MCF 10A (cell line): ENCODE data around the gene CALML3. TPM values are rescaled to one million over a fixed set of nuclear protein-coding genes. Genes with fewer than 3 reads are reported as not detected.
A peak's percentile ranks its signal among the peaks of the same experiment; 100 is the strongest.
"Not testable (repeated sequence)": the region's sequence is repeated elsewhere in the genome, so short reads cannot be mapped to it uniquely, and the experiment has no call there.

ENCODE experiments used
- BruUV-seq: library from RNA; stranded (reverse); fragments of 400-500 nt; replicated peaks from 2 replicates; lab custom pipeline; 2021; lab: Mats Ljungman, UMichigan
- CTCF ChIA-PET: fragments of 300-600 bp; sonication (Branson Sonifier 250); formaldehyde crosslinking; extraction: SDS; loops from one replicate; lab custom pipeline; 2021; ENCODE audit warnings: antibody characterized with exemption, inconsistent platforms; lab: Yijun Ruan, JAX
- POLR2A ChIA-PET: fragments of 300-600, 350-650 bp; sonication (Branson Sonifier 250); formaldehyde crosslinking; extraction: SDS; loops from one replicate; lab custom pipeline; 2020; ENCODE audit warnings: antibody characterized with exemption, inconsistent platforms; lab: Yijun Ruan, JAX
- DNase-seq: peaks from one replicate; pipeline ENCODE4 v3.0.0-alpha.2; 2018; ENCODE audit not compliant: unreplicated experiment
- H3K27ac Mint-ChIP-seq: one replicate; pipeline ENCODE4 v1.8.0; 2022; ENCODE audit warnings: mild to moderate bottlenecking, low read depth, mixed read lengths; ENCODE audit not compliant: unreplicated experiment
- H3K27me3 Mint-ChIP-seq: one replicate; pipeline ENCODE4 v1.8.0; 2022; ENCODE audit warnings: mixed read lengths; ENCODE audit not compliant: insufficient read depth, unreplicated experiment
- H3K36me3 Mint-ChIP-seq: one replicate; pipeline ENCODE4 v1.8.0; 2022; ENCODE audit warnings: mild to moderate bottlenecking, moderate library complexity, mixed read lengths; ENCODE audit not compliant: insufficient read depth, unreplicated experiment
- H3K4me1 Mint-ChIP-seq: one replicate; pipeline ENCODE4 v1.8.0; 2022; ENCODE audit warnings: mixed read lengths; ENCODE audit not compliant: insufficient read depth, unreplicated experiment
- H3K4me3 Mint-ChIP-seq: one replicate; pipeline ENCODE4 v1.8.0; 2022; ENCODE audit warnings: mild to moderate bottlenecking, moderate library complexity, mixed read lengths; ENCODE audit not compliant: unreplicated experiment
- H3K9me3 Mint-ChIP-seq: one replicate; pipeline ENCODE4 v1.8.0; 2022; ENCODE audit warnings: mixed read lengths; ENCODE audit not compliant: unreplicated experiment
- intact Hi-C: fragments of 100-400 bp; cut with micrococcal nuclease; formaldehyde crosslinking; loops from 2 replicates; pipeline ENCODE4 v1.14.1; 2022
- total RNA-seq: library from RNA; stranded (reverse); gene quantifications from 2 replicates; pipeline ENCODE4 v1.2.3, GENCODE V29; 2022
- TF ChIP-seq, protein P1 (sequence below): fragments of 200-600 bp; IDR thresholded peaks from one replicate; pipeline ENCODE4 v1.8.0; 2022; ENCODE audit warnings: antibody characterized with exemption, mild to moderate bottlenecking; ENCODE audit not compliant: unreplicated experiment

CALML3 gene
- total RNA-seq, 1 experiment from 2014 or later = 0.75 TPM

DNA sequence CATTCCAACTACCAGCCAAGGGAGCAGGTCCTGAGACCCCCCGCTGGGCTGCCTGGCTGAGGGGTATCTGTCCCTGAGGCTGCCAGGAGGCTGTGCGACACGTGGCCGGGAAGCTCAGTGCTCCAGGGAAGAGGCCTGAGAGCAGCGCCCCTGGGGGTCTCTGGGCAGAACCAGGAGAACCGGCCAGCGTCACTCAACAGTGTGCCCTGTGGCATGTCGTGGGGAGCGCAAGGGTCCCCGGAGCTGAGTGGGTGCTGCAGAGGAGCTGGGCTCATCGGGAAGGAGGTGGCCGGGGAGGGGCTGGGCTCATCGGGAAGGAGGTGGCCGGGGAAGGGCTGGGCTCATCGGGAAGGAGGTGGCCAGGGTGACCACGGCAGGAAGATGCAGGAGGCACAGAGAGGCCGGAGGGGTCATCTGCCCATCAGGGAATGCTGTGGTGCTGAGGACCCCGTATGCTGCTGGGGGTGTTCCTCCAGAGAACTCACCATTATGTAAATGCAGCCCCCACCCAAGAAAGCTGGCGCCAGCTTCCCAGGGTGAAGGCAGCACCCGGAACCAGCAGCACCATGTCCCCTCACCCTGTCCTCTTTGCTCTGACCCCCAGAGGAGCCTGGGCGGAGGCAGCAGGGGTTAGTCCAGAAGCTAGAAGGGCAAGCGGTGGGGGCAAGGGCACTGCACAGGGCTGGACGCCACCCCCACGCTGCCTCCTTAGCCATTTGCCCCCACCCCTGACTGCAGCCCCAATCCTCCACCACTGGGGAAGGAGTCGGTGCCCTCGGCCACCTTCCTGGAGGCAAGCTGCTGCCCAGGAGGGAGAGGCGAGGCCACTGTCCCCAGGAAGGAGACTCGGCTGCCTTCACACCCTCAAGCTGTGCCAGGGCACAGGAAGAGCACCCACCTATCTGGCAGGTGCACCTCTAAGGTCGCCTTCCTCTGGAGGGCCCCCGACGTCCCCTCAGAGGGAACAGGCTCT is 33.3 kb downstream of the CALML3 start:
- Mint-ChIP-seq H3K36me3 (no peaks in the 10 kb centered on the region), H3K27ac (no peak overlapping the region), H3K9me3 (no peaks in the 10 kb centered on the region), H3K4me1 (peaks cover 24% of the 10 kb centered on the region), H3K4me3 (no peak overlapping the region), H3K27me3 (no peaks in the 10 kb centered on the region)
- BruUV-seq = no TSS peak
- intact Hi-C loops = no loop called here
- ChIA-PET POLR2A (interaction anchor here (1.1 kb wide), 1 partner anchor 10 kb away, joined by 5 read pairs; no protein-coding TSS in a partner anchor), CTCF (interaction anchor here (1.0 kb wide), 1 partner anchor 10 kb away, joined by 3 read pairs; no protein-coding TSS in a partner anchor)
- TF ChIP-seq, protein P1, sequence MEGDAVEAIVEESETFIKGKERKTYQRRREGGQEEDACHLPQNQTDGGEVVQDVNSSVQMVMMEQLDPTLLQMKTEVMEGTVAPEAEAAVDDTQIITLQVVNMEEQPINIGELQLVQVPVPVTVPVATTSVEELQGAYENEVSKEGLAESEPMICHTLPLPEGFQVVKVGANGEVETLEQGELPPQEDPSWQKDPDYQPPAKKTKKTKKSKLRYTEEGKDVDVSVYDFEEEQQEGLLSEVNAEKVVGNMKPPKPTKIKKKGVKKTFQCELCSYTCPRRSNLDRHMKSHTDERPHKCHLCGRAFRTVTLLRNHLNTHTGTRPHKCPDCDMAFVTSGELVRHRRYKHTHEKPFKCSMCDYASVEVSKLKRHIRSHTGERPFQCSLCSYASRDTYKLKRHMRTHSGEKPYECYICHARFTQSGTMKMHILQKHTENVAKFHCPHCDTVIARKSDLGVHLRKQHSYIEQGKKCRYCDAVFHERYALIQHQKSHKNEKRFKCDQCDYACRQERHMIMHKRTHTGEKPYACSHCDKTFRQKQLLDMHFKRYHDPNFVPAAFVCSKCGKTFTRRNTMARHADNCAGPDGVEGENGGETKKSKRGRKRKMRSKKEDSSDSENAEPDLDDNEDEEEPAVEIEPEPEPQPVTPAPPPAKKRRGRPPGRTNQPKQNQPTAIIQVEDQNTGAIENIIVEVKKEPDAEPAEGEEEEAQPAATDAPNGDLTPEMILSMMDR = no peak
- no peak for DNase-seq

DNA sequence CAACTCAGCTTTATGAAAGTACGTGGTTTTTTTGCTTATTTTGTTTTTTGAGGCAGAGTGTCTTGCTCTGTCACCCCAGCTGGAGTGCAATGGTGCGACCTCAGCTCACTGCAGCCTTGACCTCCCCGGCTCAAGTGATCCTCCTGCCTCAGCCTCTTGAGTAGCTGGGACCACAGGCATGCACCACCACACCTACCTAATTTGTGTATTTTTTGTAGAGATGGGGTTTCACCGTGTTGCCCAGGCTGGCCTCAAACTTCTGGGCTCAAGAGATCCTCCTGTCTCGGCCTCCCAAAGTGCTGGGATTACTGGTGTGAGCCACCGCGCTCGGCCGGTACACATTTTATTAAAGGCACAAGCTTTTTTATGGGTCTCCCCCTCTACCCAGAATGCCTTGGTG is 34.3 kb downstream of the CALML3 start:
- intact Hi-C loops, H3K9me3 Mint-ChIP-seq, H3K4me3 Mint-ChIP-seq, BruUV-seq, H3K27ac Mint-ChIP-seq, H3K27me3 Mint-ChIP-seq, H3K36me3 Mint-ChIP-seq, DNase-seq, CTCF ChIA-PET: not testable (repeated sequence)
- POLR2A ChIA-PET = interaction anchor here (0.7 to 1.1 kb wide), 3 partner anchors 10 to 102 kb away, joined by 3 to 5 read pairs (median 4); no protein-coding TSS in a partner anchor
- H3K4me1 Mint-ChIP-seq = peaks cover 29% of the 10 kb centered on the region

DNA sequence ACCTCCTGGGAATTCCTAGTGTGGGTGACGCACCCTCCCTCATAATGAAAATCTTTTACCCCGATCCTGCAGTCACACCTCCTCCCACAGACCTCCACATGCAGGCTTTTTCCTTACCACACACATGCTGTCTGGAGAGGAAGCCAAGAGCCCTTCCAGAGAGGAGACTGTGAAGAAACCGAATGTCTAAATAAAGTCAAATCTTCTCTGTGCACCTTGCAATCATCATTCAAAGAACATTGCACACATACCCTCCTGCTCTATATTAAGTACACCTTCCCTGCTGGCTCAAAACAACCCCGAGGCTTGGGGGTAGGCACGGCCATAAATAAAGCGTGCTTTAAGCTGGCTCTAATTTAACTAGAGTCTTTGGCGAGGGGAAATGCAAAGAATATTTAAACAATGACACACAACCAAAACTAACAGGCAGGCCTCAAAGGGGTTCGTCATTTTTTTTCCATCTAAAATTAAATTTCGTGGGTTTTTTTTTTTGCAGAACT is 34.9 kb downstream of the CALML3 start:
- H3K9me3 Mint-ChIP-seq = no peaks in the 10 kb centered on the region
- TF ChIP-seq, protein P1 = no peak
- H3K36me3 Mint-ChIP-seq = no peaks in the 10 kb centered on the region
- CTCF ChIA-PET = interaction anchor here (0.6 to 1.1 kb wide), 2 partner anchors 11 to 125 kb away, joined by 3 to 5 read pairs; no protein-coding TSS in a partner anchor
- POLR2A ChIA-PET = interaction anchor here (0.7 to 1.1 kb wide), 2 partner anchors 11 to 103 kb away, joined by 4 to 5 read pairs; no protein-coding TSS in a partner anchor
- no peak overlapping the region for H3K4me3 Mint-ChIP-seq
- H3K4me1 Mint-ChIP-seq = peaks cover 30% of the 10 kb centered on the region
- intact Hi-C loops = no loop called here
- no peaks in the 10 kb centered on the region for H3K27me3 Mint-ChIP-seq
- DNase-seq = peak; percentile 52
- BruUV-seq = no TSS peak
- peak overlapping the region; percentile 44 for H3K27ac Mint-ChIP-seq

DNA sequence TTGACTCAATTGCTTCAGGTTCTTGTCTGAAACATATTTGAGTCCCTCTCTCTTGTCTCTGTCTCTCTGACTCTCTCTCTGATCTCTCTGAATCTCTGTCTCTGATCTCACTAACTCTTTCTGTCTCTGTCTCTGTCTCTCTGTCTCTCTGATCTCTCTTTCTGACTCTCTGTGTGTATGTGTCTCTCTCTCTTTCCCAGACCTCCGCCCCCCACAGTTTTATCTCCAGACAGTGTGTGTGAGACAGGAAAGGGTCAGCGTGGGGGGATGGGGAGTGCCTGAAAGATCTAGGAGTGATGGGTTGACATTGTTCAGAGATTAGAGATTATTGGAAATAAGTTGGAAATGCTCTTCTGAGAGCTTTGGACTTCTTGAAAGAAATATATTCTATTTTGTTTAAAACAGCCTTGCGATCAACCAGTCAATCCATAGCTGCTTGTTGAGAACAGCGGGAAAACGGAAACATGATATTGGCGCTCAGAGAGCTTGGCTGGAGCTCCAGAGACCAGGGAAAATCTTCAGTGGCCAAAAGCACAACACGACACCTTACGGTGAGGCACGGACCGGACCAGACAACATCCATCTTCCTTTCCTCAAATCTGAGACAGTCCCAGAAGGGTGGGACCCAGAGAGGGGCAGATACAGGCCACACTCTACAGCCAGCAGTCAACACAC is 35.5 kb downstream of the CALML3 start:
- H3K9me3 Mint-ChIP-seq = no peaks in the 10 kb centered on the region
- POLR2A ChIA-PET = interaction anchor here (1.1 kb wide), 1 partner anchor 8 kb away, joined by 3 read pairs; no protein-coding TSS in a partner anchor
- H3K36me3 Mint-ChIP-seq = no peaks in the 10 kb centered on the region
- no peak for DNase-seq
- H3K27me3 Mint-ChIP-seq = no peaks in the 10 kb centered on the region
- intact Hi-C loops = no loop called here
- TF ChIP-seq, protein P1 = no peak
- H3K4me1 Mint-ChIP-seq = peaks cover 33% of the 10 kb centered on the region
- CTCF ChIA-PET = interaction anchor here (0.6 to 1.1 kb wide), 2 partner anchors 10 to 125 kb away, joined by 3 to 5 read pairs; no protein-coding TSS in a partner anchor
- H3K4me3 Mint-ChIP-seq = no peak overlapping the region
- BruUV-seq = no TSS peak
- H3K27ac Mint-ChIP-seq = peak overlapping the region; percentile 44
